DMS 273 (cell line): ENCODE results near the gene CNKSR3.

ENCODE experiments used
- DNase-seq: peaks from one replicate; lab custom pipeline; 2025; ENCODE audit not compliant: unreplicated experiment; lab: John Stamatoyannopoulos, UW

CNKSR3 gene

DNA sequence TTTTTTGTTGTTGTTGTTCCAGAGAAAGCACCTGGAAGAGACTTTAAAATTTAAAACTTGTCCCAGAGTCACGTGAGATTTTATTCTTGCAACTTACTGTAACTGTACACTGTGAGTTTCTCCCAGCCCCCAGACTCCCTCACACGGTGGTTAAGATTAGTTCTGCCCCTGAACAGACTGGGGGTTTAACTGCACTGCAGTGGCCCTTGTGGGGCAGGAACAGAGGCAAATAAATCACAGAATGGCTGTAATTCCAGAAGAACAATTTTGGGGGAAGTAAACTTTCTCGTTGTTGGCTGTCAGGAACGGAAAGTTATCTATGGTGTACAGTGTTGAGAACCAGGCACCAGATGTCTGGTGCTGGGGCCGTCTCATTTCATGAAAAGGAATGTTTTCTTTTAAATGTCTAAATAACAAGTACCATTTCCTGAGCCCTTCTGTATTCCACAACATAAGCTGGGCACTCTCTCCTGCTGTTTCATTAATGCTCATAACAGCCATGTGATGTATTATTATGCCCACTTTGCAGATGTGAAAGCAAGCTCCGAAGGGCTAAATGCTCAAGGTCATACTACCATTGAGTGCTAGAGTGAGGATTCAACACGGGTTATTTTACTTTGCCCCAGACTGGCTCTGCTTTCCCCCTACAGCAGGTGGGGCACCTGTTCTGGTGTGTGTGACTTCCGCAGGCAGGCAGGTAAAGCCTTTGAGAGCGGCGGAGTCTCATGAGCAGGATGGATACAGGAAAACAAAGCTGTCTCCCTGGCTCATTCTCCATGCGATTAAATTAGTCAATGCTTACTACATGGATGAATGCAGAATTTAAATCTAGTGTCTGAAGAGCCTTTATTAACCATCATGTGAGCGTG is 30.5 kb downstream of the CNKSR3 start:
- peak; percentile 40 for DNase-seq

DNA sequence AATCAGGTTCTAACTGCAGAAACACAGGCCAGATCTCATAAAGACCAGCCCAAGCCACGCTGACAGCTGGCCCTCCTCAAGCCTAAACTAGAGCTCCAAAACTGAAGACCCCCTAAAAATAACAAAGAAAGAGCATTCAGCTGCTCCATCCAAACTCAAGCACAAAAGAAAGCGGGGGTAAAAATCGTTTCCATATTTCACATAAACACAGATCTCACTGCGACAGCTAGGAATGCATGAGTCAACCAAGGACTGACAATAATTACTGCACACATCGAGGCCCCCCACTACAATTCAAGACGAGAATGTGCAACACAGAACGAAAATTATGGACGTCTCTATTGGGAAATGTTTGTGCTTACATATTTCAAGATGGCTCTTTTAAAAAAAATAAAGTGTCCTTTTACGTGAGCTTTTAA is 31.1 kb downstream of the CNKSR3 start:
- peak; percentile 25 for DNase-seq

DNA sequence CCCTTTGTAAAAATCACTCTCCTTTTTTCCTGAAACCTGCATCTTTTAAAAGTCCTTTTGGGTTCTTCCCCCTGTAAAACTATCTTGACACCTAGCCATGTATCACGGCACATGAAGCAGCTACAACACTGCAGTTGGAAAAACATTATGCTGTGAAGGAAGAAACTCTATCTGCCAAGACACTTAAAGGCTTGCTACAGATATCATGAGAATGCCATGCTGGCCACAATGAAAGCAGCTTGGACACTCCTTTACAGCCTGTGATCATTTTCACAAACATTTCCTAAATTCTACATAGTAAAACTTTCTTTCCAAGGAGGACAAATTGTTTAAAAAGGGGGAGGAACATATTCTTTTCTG is 31.8 kb downstream of the CNKSR3 start:
- no peak for DNase-seq

DNA sequence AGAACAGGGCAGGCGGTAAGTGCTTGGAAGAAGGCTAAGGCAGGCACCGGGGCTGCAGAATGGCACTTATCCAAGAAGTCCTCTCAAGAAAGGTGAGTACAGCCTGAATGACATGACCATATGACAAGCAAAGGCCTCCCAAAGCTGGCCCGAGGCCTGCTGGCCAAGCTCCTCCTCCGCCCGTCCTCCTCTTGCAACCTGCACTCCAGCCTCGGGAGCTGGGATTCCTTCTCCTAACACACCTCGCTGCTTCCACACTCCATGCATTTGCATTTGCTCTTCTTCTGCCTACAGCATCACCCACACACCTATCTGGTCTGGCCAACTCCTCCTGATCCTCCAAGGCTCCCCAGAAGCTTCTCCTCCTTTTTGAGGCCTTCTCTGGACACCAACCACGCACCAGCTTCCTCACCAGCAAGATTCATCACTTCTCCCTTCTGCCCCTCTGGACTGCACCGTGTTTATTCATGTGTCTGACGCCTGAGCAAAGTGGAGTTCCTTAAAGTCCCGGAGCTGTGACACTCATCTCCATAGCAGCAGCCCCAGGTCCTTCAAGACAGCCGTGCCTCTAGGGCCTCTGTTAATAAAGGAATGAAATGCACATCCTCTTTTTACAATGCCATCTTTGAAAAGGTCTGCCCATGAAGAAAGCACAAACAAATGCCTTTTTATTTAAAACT is 32.3 kb downstream of the CNKSR3 start:
- no peak for DNase-seq

DNA sequence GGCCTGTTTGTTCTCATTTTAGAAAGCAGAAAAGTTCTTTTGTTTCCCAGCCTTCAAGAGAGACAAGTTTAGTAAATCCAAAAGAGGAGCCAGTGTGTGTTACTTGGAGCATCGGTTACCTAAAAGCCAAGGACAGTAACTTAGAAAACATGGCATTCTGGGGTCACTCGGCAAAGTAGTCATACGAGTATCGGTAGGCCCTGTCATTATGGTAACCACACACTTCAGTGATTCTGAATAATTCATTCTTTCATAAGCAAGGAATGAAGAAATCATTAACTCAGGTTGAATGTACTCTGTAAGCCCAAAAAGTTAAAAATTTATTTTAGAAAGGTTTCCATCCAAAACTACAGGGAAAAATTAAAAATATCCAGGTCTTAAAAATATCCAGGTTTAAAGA is 34.0 kb downstream of the CNKSR3 start:
- no peak for DNase-seq

DNA sequence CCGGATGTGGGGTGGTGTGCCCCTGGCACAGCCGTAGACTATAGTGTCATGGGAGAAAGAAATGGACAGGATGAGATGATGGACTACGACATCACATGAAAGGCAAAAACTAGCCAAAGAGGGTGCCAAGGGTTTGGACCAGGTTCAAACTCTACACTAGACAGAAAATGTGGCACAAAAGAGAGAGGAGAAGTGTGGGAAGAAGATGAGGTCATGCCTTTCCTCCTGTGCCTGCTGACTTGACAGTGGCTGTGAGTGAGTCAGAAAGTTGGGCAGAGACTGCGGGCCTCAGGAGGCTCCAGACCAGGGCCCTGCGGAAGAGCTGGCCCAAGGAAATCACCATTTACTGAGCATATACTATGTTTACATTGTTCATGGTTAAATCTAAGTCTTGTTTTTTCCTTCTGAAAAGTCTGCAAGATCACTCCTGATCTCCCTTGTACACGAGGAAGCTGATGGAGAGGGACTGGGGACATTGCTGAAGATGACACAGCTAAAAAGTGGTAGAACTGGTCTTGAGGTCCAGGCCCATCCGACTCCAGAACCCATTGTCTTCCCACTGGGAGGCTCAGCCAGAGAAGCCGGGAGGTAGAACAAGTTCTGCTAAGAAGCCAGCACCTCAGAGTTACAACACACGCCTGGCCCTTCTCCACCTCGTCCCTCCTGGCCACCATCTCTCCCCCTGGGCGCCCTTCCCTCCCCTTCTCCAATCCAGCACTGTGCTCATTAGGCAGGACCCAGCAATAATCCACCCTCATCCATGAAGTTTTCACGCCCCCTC is 35.6 kb downstream of the CNKSR3 start:
- no peak for DNase-seq

GRCh38 chr6:154473324-154473723 is 37.2 kb downstream of the CNKSR3 start:
- DNase-seq, result no peak

DNA sequence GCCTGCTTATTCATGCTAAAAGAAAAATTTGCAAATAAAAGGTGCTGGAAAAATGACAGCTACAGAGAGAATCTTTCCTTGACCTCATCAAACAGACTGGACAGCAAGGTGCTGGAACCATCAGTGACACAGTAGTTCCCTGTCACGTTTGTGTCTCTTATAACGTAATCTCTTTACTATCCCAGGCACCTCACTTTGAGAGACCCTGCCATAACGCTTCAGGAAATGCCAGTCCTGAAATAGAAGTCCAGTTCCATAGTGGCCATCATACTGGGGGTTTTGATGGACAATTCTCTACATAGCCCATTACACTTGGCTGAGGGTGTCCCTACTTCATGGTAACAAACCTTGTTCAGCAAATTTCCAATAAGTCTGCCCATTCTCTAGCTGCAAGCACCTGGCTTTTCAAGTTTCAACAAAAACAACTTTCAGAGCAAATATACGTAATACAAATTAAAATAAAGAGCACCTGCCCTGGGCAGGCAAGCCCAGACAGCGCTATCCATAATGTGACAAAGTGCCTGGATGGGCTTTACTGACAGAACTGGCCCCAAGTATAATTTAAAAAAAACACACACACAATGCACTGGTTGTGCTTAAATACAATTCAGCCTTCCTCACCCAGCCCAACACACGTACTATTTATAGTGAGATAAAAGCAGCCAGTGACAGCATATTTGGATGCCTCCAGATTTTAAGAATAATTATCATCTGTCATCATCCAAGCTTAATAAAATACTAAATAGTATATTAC is 38.7 kb downstream of the CNKSR3 start:
- no peak for DNase-seq

DNA sequence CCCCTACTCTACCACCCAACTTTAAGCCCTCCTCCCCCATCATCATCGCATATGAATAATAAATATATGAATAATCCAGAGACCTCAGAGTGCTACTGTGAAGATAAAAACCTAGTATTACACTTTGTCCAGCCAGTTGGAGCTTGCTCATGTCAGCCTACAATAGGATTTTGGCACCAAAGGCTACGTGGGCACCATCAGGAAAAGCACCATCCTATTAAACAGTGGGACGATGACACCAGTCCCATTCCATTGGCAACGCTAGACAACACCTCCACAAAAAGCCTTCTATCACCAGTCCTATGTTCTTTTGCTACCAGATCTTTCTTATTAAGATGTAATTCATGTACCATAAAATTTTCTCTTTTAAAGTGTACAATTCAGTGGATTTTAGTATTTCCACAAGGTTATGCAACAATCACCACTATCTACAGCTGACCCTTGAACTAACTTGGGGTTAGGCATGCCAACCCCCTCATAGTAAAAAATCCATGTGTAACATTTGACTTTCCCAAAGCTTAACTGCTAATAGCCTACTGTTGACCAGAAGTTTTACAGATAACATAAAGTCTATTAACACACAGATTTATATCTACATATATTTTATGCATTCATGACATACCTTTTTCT is 41.1 kb downstream of the CNKSR3 start:
- DNase-seq, result no peak

GRCh38 chr6:154468760-154469159 is 41.7 kb downstream of the CNKSR3 start:
- no peak for DNase-seq

DNA sequence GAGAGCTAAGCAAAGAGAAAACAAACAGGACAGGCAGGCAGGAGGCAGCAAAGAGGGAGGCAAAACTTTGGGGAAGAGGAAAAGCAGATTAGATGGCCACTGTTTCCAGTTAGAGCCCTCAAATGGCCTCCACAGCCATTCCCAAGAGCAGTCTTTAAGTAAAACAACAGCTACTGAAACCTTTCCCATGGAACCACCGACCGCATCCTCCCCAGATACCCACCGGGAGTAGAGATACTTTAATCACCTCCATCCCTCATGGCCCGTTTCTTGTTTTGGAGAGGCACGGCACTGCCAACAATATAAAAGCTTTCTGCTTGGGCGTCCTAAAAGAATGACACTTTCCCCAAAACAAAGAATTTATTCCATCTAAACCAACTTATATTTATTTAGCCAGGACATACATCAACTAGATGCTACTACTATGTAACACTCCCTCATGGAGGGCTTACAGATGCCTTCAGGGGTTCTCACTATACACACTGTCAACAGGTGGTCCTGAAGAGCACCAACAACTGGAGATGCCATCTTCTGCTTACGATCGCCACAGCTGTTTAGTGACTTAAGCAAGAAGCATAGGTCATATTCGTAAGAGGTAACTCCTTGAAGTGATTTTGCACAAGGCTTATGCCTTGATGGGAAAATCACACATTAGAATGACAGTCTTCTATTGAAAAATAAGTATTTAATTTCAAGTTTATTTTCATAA is 43.4 kb downstream of the CNKSR3 start:
- DNase-seq, result no peak

- DNase-seq, result no peak
These were observed 44.3 kb downstream of the CNKSR3 start for GRCh38 chr6:154466139-154466538.

DNA sequence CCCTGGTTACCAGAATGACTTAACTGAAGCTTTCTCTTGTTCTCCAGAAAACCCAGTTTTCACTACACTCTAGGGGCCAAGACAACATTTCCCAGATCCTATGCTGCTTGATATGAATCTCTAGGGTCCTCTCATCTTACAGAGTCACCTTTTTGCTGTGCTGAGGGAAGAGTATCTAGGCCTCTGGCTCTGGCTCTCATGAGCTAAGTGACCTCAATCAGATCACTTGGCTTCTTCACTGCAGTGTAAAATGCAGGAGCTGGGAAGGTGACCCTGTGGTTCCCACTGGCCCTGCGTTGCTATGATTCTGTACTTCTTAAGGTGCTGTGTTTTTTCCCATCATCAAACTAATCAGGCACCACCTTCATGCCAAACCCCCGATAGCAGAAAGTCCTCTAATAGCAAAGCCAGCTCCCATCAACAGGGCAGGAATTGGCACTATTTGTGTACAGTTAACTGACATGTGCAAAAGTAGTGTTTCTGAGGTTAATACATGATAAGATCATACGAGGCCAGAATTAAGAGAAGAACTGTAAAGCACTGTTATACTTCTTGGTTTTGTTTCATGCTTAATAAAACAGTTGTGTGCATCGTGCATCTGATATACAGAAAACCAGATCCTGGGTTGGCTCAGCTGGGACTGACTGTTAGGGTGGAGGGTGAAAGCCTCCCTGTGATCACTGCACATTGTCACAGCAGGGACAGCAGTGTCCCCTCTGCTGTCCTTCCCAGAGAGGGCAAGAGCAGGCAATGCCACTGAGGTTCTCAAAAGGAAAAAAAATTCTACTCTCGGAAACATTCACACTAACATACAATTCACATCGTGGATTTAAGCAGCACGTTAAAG is 46.7 kb downstream of the CNKSR3 start:
- DNase-seq, result no peak

DNA sequence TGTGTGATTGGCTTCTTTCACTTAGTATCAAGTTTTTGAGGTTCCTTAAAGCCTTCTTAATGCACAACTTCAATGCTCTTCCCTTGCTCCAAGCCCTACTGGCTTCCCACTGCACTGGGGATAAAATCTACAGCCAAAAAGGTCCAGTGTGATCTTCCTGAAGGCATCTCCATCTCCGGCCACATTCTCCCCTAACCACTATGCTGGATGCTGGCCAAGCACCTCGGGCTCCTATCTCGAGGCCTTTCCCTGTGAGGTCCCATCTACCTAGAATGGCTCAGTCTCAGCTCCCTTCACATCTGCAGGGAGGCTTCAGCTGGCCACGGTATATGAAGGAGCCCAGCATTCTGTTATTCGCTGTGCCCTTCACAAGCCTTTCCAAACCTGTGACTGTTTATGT is 48.1 kb downstream of the CNKSR3 start:
- DNase-seq, result no peak

GRCh38 chr6:154461348-154461747 is 49.1 kb downstream of the CNKSR3 start:
- DNase-seq, result no peak

DNA sequence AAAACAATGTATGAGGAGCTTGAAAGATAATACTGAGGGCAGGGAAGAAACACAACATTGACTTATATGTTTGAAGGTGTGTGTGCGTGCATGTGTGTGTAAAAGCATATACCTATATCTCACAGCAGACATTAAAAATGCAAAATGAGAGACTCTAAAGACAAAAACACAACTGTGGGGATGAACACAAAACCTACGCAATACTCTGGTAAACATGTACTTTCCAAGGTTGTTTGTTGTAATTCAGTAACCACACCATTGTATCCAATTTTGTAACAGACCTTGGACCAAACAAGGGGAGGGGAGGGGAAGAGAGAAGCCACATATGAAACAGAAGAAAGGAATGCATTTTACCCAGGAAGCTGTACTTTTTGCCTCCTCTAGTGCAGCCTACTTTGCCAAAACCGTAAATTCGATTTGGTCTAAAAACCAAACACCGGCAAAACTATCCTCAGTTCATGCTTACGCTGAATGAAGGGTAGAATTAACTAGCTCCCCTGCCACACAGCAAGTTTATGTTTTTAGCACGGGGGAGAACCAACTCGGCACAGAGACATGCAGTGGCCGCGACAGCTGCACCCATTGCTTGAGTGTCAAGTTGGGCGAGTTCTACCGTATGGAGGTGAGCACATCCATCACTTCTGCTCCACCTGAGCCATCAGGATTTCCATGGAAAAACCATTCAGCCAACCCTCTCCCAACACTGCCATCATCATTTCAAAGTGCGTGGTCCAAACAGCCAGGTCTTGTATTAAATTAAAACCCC is 50.0 kb downstream of the CNKSR3 start:
- DNase-seq, result no peak

GRCh38 chr6:154459513-154459912 is 51.0 kb downstream of the CNKSR3 start:
- DNase-seq, result no peak
